ENCODE measurements around the gene ERRFI1. TPM values are rescaled to one million over a fixed set of nuclear protein-coding genes. Genes with fewer than 3 reads are reported as not detected.

Gene ERRFI1
- total RNA-seq, 1 donor from 2014 or later: 0.86 TPM

GRCh38 chr1:7972285-7972684 is 53.8 kb downstream of the ERRFI1 start:
- intact Hi-C loops (cut with micrococcal nuclease): no loop called here

- intact Hi-C loops (cut with micrococcal nuclease): no loop called here
Observed at GRCh38 chr1:7971024-7971423, 55.1 kb downstream of the ERRFI1 start.

GRCh38 chr1:7970246-7970645 is 55.9 kb downstream of the ERRFI1 start:
- intact Hi-C loops (cut with micrococcal nuclease): no loop called here

GRCh38 chr1:7967651-7968050 is 58.5 kb downstream of the ERRFI1 start:
- intact Hi-C loops (cut with micrococcal nuclease): no loop called here

- intact Hi-C loops (cut with micrococcal nuclease): no loop called here
Observed at GRCh38 chr1:7967196-7967595, 58.9 kb downstream of the ERRFI1 start.

- intact Hi-C loops (cut with micrococcal nuclease): loop anchor here (5.0 kb wide), 1 partner anchor 738 kb away; no protein-coding TSS in a partner anchor
Observed at GRCh38 chr1:7964476-7964875, 61.6 kb downstream of the ERRFI1 start.

GRCh38 chr1:7963841-7964240 is 62.3 kb downstream of the ERRFI1 start:
- intact Hi-C loops (cut with micrococcal nuclease): loop anchor here (5.0 kb wide), 1 partner anchor 738 kb away; no protein-coding TSS in a partner anchor

GRCh38 chr1:7963378-7963730 is 62.8 kb downstream of the ERRFI1 start:
- intact Hi-C loops (cut with micrococcal nuclease): loop anchor here (5.0 kb wide), 1 partner anchor 739 kb away; no protein-coding TSS in a partner anchor

GRCh38 chr1:7962636-7963377 is 63.3 kb downstream of the ERRFI1 start:
- intact Hi-C loops (cut with micrococcal nuclease): loop anchor here (5.0 kb wide), 1 partner anchor 739 kb away; no protein-coding TSS in a partner anchor

GRCh38 chr1:7962014-7962335 is 64.1 kb downstream of the ERRFI1 start:
- intact Hi-C loops (cut with micrococcal nuclease): loop anchor here (5.0 kb wide), 1 partner anchor 740 kb away; no protein-coding TSS in a partner anchor

Other genes starting within 250 kb of the ERRFI1 start
- gene PER3, start 242.0 kb downstream of the ERRFI1 start, total RNA-seq: 3.0 and 3.2 TPM in 2 replicates
- gene UTS2, start 173.2 kb downstream of the ERRFI1 start, total RNA-seq: not detected in 2 replicates
- 2.5 and 3.4 TPM in 2 replicates for gene TNFRSF9, start 85.5 kb downstream of the ERRFI1 start, total RNA-seq
- 300 and 303 TPM in 2 replicates for gene PARK7, start 64.6 kb downstream of the ERRFI1 start, total RNA-seq